ENCODE results near the gene KRT84.

- TF ChIP-seq CTCF (IDR thresholded peaks at IDR 0.05) (no peak), POLR2A (IDR thresholded peaks at IDR 0.05) (no peak)
Observed at GRCh38 chr12:52411815-52412214, 26.4 kb upstream of the KRT84 start.

Measured in suprapubic skin (tissue), 3 donors.